AG04449 (cell line): ENCODE data around the gene RASGRP1.

ENCODE experiments used
- CTCF ChIA-PET: fragments of 350-600 bp; formaldehyde crosslinking; extraction: SDS; loops from one replicate; lab custom pipeline; 2021; ENCODE audit warnings: antibody characterized with exemption; lab: Yijun Ruan, JAX
- POLR2A ChIA-PET: fragments of 400-600, 350-600 bp; formaldehyde crosslinking; extraction: SDS; loops from one replicate; lab custom pipeline; 2020; ENCODE audit warnings: antibody characterized with exemption, inconsistent platforms; lab: Yijun Ruan, JAX
- DNase-seq: peaks from one replicate; pipeline ENCODE4 v3.0.0-alpha.2; 2010; ENCODE audit warnings: low read depth, low spot score
- H3K4me3 ChIP-seq: 2 replicates; pipeline ENCODE4 v1.5.1; 2011; ENCODE audit warnings: low read depth, mild to moderate bottlenecking, control low read depth, low read length
- TF ChIP-seq, protein P1 (sequence below): IDR thresholded peaks from one replicate; pipeline ENCODE4 v1.5.1; 2011; ENCODE audit warnings: mild to moderate bottlenecking, moderate library complexity, low read length, control low read depth, inconsistent platforms; ENCODE audit not compliant: insufficient read depth; ENCODE audit errors: missing control alignments

Gene RASGRP1

DNA sequence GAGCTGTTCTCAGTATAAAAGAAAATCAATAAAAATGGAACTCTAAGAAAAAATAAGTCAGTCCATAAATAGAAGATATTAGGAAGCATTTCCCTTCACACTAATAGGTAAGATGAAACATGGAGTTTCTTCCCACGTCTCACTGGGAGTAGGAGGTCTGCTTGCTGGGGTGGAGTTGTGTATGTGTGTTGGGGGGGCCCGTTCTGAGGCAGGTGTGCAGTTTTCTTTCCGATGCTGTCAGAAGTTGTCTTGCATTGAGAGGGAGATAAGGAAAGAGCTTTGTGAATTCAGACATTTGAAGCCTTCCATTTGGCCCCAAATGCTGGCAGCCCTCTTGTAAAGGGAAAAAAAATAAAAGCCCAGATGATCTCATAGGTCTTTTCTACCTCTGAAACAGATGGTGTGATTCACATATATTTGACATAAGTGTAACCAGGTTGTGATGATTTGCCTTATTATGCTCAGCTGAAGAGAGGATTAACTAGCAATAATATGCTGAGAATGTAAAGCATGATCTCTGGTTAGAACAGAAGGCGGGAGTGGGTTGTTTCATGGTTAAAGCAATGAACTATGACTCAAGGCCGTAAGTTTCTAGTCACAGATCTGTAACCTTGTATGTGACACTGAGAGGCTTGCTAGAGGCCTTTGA lies 8.8 kb downstream of the RASGRP1 start:
- H3K4me3 ChIP-seq, result no peak overlapping the region
- peak; percentile 92 for DNase-seq
- POLR2A ChIA-PET, result interaction anchor here (0.7 to 1.2 kb wide), 2 partner anchors 8 to 64 kb away, joined by 3 to 5 read pairs; partner anchors contain the start of gene RASGRP1
- TF ChIP-seq, protein P1, sequence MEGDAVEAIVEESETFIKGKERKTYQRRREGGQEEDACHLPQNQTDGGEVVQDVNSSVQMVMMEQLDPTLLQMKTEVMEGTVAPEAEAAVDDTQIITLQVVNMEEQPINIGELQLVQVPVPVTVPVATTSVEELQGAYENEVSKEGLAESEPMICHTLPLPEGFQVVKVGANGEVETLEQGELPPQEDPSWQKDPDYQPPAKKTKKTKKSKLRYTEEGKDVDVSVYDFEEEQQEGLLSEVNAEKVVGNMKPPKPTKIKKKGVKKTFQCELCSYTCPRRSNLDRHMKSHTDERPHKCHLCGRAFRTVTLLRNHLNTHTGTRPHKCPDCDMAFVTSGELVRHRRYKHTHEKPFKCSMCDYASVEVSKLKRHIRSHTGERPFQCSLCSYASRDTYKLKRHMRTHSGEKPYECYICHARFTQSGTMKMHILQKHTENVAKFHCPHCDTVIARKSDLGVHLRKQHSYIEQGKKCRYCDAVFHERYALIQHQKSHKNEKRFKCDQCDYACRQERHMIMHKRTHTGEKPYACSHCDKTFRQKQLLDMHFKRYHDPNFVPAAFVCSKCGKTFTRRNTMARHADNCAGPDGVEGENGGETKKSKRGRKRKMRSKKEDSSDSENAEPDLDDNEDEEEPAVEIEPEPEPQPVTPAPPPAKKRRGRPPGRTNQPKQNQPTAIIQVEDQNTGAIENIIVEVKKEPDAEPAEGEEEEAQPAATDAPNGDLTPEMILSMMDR, result no peak
- CTCF ChIA-PET, result interaction anchor here (0.8 to 6.1 kb wide), 7 partner anchors 8 to 135 kb away, joined by 3 to 58 read pairs (median 3); partner anchors contain the start of gene RASGRP1

DNA sequence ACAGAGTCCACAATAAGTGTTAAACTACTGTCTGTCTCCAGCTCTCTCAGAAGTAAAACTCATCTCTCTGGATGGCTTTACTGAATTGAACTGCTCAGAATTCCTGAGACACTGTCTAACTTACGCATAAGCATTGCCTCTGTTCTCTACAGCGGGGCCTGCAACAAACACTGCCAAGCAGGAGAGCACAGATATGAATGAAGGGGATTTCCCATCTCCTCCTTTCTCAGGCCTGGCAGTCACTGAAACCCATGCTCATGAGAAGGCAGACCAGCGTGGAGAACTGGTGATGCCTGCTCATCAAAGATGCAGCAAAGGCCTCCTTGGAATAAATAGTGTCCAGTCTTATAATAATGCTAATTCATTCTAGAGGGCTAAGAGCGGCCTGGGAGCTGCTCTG lies 10.3 kb downstream of the RASGRP1 start:
- no peak for DNase-seq
- ChIA-PET CTCF (interaction anchor here (1.4 to 6.1 kb wide), 4 partner anchors 9 to 145 kb away, joined by 3 to 58 read pairs (median 4); partner anchors contain the start of gene RASGRP1), POLR2A (interaction anchor here (0.8 kb wide), 1 partner anchor 135 kb away, joined by 3 read pairs; no protein-coding TSS in a partner anchor)
- TF ChIP-seq, protein P1, result no peak
- H3K4me3 ChIP-seq, result no peak overlapping the region

DNA sequence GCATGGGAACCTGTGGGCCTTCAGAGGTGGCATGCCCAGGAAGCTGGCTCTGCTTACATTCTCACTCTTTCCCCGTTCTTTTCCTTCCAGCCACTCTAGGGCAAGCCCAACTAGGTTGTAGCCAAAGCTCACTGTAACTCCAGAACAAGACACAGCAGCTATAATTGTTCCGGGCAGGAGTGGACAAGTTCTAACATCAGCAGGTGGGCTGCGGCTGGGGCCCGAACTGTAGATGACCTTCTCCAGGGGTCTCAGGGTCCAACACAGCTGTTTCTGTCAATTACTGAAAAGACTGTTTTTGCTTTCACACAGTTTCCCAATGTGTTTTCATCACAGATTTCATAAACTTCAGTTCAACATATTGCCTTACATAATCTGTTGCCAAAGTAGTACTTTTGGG lies 11.5 kb downstream of the RASGRP1 start:
- TF ChIP-seq, protein P1, result no peak
- POLR2A ChIA-PET, result no interaction called here
- CTCF ChIA-PET, result interaction anchor here (1.3 to 6.1 kb wide), 2 partner anchors 10 kb away, joined by 4 to 58 read pairs; partner anchors contain the start of gene RASGRP1
- DNase-seq, result no peak
- no peak overlapping the region for H3K4me3 ChIP-seq

DNA sequence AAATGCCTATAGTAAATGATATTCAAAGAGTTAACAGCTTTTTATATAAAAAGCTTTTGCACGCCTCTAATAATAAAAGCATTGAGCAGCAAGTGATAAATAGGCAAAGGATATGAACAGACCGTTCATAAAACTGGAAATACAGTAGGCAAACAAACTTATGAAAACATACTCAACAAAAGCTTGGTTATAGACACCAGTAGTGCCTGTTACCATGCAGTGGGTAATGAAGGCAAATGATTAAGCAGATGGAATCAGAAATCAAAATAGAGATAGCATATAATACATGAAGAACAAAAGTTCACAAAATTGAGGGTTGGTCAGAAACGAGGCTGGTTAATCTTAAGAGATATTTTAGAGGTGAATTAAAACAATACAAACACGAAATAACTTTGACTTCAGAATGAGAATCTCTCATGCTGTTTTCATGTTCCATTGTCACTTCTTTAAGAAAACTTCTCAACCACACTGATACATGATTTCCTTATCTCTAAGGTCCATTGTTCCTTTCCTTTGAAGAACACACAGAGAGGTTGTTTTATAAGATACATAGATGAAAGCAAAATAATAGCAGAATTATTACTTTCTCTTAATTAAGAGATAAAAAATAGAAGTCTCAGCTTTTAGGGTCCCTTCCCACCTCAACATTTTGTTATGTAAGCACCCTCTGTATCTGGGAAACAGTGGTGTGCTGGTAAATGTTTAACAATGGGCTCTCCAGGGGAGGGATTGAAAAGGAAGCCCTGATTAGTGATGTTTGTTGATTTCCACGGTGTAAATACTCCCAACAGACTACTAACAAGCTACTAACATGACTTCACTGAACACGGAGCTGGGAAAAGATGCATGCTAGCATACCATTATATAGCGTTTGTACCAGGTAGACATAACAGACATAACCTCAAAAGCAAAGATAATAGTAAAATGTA lies 12.6 kb downstream of the RASGRP1 start:
- DNase-seq, result no peak
- TF ChIP-seq, protein P1, result no peak
- POLR2A ChIA-PET, result no interaction called here
- H3K4me3 ChIP-seq, result no peak overlapping the region
- CTCF ChIA-PET, result interaction anchor here (0.8 to 6.1 kb wide), 8 partner anchors 8 to 148 kb away, joined by 3 to 58 read pairs (median 4); partner anchors contain the start of gene RASGRP1

DNA sequence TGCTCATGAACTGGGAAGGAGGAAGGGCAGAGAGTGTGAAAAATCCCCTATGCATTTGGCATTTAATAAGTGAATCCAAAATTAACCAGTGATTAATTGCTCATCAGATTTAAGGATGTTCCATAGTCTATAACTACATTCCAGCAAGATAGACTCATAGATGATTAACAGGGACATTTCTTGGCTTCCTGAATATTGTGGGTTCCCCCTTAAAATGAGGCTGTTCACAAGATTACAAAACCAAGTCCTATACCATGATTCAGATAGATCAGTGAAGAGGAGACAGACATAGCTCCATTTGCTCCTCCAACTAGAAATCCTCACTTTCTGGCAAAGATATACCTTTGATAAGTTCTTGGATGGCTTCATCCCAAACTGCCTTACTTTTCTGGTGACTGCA lies 15.4 kb downstream of the RASGRP1 start:
- TF ChIP-seq, protein P1, result no peak
- ChIA-PET POLR2A (no interaction called here), CTCF (interaction anchor here (1.7 kb wide), 2 partner anchors 15 to 134 kb away, joined by 3 to 10 read pairs; partner anchors contain the start of gene RASGRP1)
- no peak for DNase-seq
- no peak overlapping the region for H3K4me3 ChIP-seq
